A549 treated with AZD9567 at 1 μM for 4 hours (cell line): ENCODE results near the gene GSTM4. TPM values are rescaled to one million over a fixed set of nuclear protein-coding genes. Genes with fewer than 3 reads are reported as not detected.

Experiments used
- total RNA-seq: library from RNA; stranded (reverse); fragments of 200-300 nt; extraction: Qiagen RNA extraction; gene quantifications from 5 replicates; pipeline ENCODE4 v1.2.3, GENCODE V29; 2022; ENCODE audit not compliant: insufficient read depth

Gene GSTM4
- 9.1 to 15.8 TPM (median 9.5 TPM) in 5 replicates for total RNA-seq

DNA sequence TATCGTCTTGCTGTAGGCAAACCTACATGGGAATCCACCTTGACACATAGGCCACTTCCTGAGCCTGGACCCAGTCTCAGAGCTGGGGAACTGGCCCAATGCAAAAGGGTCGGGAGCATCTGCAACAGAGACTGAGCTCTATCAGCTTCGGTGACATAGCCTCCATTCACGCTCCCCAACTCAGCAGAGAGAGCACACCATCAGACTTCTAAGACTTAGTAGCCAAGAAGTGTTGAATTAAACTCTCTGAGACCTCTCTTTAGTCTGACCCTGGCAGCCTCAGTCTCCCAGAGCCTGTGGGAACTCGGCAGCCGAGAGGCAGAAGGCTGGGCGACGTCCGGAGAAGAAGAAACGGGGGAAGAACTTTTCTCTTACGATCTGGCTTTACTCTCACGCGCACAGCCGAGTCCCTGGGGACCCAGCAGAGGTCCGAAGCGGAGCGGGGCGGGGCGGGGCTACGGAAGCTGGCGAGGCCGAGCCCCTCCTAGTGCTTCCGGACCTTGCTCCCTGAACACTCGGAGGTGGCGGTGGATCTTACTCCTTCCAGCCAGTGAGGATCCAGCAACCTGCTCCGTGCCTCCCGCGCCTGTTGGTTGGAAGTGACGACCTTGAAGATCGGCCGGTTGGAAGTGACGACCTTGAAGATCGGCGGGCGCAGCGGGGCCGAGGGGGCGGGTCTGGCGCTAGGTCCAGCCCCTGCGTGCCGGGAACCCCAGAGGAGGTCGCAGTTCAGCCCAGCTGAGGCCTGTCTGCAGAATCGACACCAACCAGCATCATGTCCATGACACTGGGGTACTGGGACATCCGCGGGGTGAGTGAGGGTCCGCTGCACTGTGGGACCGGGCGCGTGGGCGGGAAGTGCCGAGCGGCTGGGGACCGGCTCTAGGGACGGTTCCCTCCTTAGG is at the start of gene GSTM4:
GSTM4 (plus strand) TSS at position 485 of the 905 bp plus-strand sequence; CDS start at position 776, 291 bp downstream.

DNA sequence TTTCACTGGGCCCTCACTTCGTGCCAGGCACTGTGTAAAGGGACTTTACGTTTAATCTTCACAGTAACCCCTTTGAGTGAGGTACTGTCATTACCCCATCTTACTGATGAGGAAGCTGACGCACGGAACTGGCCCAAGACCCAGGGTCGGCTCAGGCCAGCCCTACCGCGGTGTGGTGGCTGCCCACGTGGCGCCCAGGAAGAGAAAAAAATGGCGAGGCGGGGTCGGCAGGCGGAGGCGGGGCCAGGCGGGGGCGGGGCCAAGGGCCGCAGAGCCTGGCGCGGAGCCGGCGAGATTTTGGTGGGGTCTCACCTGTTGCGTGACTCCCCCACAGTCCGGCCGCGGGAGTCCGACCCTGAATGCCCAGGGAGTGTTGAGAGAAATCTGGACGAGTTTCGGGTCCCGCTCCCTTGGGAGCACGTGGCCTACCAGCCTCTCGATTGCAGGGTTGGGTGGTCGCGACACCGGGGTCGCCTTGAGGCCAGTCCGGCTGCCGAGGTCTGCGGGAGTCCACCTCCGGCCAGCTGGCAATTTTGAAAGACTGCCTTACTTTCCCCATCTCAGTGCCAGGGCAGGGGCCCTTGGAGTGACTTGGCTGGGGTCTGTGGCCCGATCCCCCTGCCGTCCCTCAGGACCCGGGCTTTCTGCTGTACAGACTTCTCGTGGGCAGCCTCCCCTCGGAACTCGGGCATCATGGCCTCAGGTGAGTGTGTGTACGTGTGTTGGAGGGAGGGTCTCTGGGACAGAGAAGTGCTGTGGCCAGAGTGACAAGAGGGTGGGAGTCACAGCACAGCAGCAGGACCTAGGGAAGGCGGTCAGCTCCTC is 36.1 kb upstream of the GSTM4 start, which contains the start of the genes AMPD2 and GNAT2:
AMPD2 (plus strand) TSS at position 262 of the 825 bp plus-strand sequence. CDS start 1,339 bp downstream, outside the sequence.
GNAT2 (minus strand) TSS at position 41 of the 825 bp plus-strand sequence. CDS start 6,746 bp downstream, outside the sequence.

DNA sequence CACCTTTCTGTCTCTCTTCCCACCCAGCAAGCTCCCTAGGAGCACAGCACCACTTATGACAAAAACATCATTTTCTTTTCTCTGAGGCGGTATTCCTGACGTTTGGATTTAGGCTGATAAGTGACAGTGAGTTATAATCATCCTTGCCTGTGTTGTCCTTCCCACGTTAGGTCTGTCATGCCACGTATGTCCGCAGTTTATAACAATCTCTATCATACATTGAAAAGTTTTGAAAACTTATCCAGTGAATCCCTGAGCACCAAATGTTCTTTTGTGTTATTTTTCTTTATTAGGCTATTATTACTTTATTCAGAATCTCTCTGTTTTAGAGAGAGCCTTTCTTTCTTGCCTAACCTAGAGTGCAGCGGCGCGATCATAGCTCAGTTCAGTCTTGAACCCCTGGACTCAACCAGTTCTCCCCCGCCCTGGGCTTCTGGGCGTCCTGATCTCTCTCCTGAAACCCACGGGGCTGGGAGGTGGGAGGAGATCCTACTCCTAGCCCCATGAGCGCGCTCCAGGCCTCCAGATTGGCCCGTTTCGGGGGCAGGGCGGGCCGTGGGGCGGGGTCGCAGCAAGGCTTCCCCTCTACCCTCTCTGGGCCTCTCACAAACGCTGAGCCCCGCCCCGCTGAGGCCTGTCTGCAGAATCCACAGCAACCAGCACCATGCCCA is 11.7 kb downstream of the GSTM4 start, which contains the start of gene GSTM2:
GSTM2 (plus strand) TSS at position 606 of the 671 bp plus-strand sequence; CDS start at position 665, 59 bp downstream.

DNA sequence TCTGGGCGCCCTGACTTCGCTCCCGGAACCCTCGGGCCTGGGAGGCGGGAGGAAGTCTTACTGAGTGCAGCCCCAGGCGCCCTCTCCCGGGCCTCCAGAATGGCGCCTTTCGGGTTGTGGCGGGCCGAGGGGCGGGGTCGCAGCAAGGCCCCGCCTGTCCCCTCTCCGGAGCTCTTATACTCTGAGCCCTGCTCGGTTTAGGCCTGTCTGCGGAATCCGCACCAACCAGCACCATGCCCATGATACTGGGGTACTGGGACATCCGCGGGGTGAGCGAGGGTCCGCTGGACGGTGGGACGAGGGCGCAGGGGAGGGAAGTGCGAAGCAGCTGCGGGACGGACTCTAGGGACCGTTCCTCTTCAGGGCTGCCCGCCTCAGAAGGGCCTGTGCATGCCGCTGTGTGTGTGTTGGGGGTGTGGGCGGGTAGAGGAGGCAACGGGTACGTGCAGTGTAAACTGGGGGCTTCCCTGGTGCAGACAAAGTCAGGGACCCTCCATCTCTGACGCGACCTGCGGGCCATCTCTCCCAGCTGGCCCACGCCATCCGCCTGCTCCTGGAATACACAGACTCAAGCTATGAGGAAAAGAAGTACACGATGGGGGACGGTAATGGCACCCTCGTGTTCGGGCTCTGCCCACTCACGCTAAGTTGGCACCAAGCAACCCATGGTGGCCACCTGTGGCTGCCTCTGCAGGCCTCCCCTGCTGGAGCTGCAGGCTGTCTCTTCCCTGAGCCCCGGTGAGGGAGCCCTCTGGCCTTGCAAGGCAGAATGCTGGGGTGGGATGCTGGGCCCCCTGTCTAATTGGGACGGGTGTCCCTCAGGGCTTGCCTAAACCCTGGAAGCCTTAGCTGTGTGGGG is 32.0 kb downstream of the GSTM4 start, which contains the start of gene GSTM1:
GSTM1 (plus strand) TSS at position 177 of the 859 bp plus-strand sequence; CDS start at position 234, 57 bp downstream.

Other genes starting within 250 kb of the GSTM4 start
- gene PSMA5, start 229.7 kb upstream of the GSTM4 start, total RNA-seq = 103 to 152 TPM (median 110 TPM) in 5 replicates
- gene SYPL2, start 189.6 kb upstream of the GSTM4 start, total RNA-seq = 0.07 to 0.19 TPM (median 0.10 TPM) in 4 of 5 replicates, not detected in the other
- gene ATXN7L2, start 172.2 kb upstream of the GSTM4 start, total RNA-seq = 1.7 to 2.4 TPM (median 2.2 TPM) in 5 replicates
- gene CYB561D1, start 162.0 kb upstream of the GSTM4 start, total RNA-seq = 4.3 to 7.6 TPM (median 4.9 TPM) in 5 replicates
- gene AMIGO1, start 146.4 kb upstream of the GSTM4 start, total RNA-seq = 1.0 to 1.5 TPM (median 1.1 TPM) in 5 replicates
- not detected in 5 replicates for gene GPR61, start 116.2 kb upstream of the GSTM4 start, total RNA-seq
- 4.7 to 7.1 TPM (median 5.4 TPM) in 5 replicates for gene GNAI3, start 107.5 kb upstream of the GSTM4 start, total RNA-seq
- gene GNAT2, start 36.5 kb upstream of the GSTM4 start, total RNA-seq = 0.15 TPM in 1 of 5 replicates, not detected in the others
- 15.4 to 25.4 TPM (median 22.5 TPM) in 5 replicates for gene AMPD2, start 36.3 kb upstream of the GSTM4 start, total RNA-seq
- gene GSTM2, start 12.0 kb downstream of the GSTM4 start, total RNA-seq = 3.3 to 4.9 TPM (median 3.8 TPM) in 5 replicates
- not detected in 5 replicates for gene GSTM1, start 31.7 kb downstream of the GSTM4 start, total RNA-seq
- gene GSTM5, start 56.2 kb downstream of the GSTM4 start, total RNA-seq = not detected in 5 replicates
- 23.3 to 36.3 TPM (median 24.1 TPM) in 5 replicates for gene GSTM3, start 84.9 kb downstream of the GSTM4 start, total RNA-seq
- gene EPS8L3, start 107.8 kb downstream of the GSTM4 start, total RNA-seq = 0.42 to 0.91 TPM (median 0.59 TPM) in 4 of 5 replicates, not detected in the other